Psoas muscle (tissue), 8 donors: ENCODE data around the gene CUX1. TPM values are rescaled to one million over a fixed set of nuclear protein-coding genes. Genes with fewer than 3 reads are reported as not detected.
A peak's percentile ranks its signal among the peaks of the same experiment; 100 is the strongest.

Experiments used
- ATAC-seq, 4 donors: fragments of 200-7000 bp; cut with Tn5 transposase; one replicate each; pipeline ENCODE4 v1.9.1; 2020; ENCODE audit warnings: moderate library complexity in 3 of 4, mild to moderate bottlenecking in 2 of 4
- DNase-seq, 2 donors: peaks; one replicate each; pipeline ENCODE4 v3.0.0-alpha.2; 2020
- H3K27ac ChIP-seq: fragments of 200-600 bp; one replicate; pipeline ENCODE4 v1.8.0; 2022
- H3K27me3 ChIP-seq, 3 donors: fragments of 200-600 bp in 1 of 3; one replicate each; pipeline versions ENCODE4 v1.6.1 to v1.8.0; 2013 to 2022; ENCODE audit warnings: low read length in 2 of 3, mild to moderate bottlenecking in 2 of 3, moderate library complexity in 1 of 3; ENCODE audit not compliant: insufficient read depth in 3 of 3
- H3K36me3 ChIP-seq, 2 donors: fragments of 200-600 bp in 1 of 2; one replicate each; pipeline versions ENCODE4 v1.6.1 to v1.8.0; 2013 to 2022; ENCODE audit warnings: low read depth in 1 of 2, mild to moderate bottlenecking in 1 of 2, moderate library complexity in 1 of 2; ENCODE audit not compliant: insufficient read depth in 1 of 2
- H3K4me1 ChIP-seq: fragments of 200-600 bp; one replicate; pipeline ENCODE4 v1.8.0; 2022
- H3K4me3 ChIP-seq: fragments of 200-600 bp; one replicate; pipeline ENCODE4 v1.8.0; 2022; ENCODE audit warnings: mild to moderate bottlenecking
- H3K9me3 ChIP-seq: fragments of 200-600 bp; one replicate; pipeline ENCODE4 v1.8.0; 2022
- CTCF ChIP-seq: fragments of 200-600 bp; IDR thresholded peaks from one replicate; pipeline ENCODE4 v1.8.0; 2022; ENCODE audit warnings: antibody characterized with exemption
- WGBS, 3 donors: extraction: QIAGEN DNeasy Blood & Tissue Kit; methylation state at CpG; one replicate each; pipeline versions ENCODE4 v1.1.6 to v1.1.7; 2013; 5-methylcytosine and 5-hydroxymethylcytosine counted together
- intact Hi-C, 2 donors: fragments of 100-400 bp; cut with DNase I; formaldehyde crosslinking; loops; one replicate each; pipeline versions ENCODE4 v1.11.0 to v1.14.2; 2022
- polyA plus RNA-seq, 3 donors: library from polyadenylated mRNA; stranded (reverse); fragments of 200-250 nt; gene quantifications; one replicate each; pipeline ENCODE4 v1.2.3, GENCODE V29; 2013
- total RNA-seq, 4 donors: library from RNA; stranded (reverse); fragmentation: NEBNext Ultra II Directional in 2 of 4; extraction: Animal tissue kit (Norgen Biotek cat#: 25700) in 2 of 4; gene quantifications; one replicate each; pipeline versions ENCODE4 v1.2.1 to v1.2.4, GENCODE V29; 2021 to 2023
- donor health status: healthy with polysubstance abuse.
- donor health status: DM: no; HTN: no; CAD: no; lungs with moderate emphysema.
- donor health status: Bipolar disorder and iron deficiency.
- donor health status: healthy.
- donor health status: DM: yes; HTN: yes; CAD: no.
- donor health status: DM: no; HTN: no; CAD: no.
- donor health status: DM: no; HTN: no; CAD: no.
- donor health status: DM: yes; HTN: yes; CAD: no.

Gene CUX1
- total and polyA plus RNA-seq, 7 donors, result 12.5 to 95.6 (median 72.4) TPM

DNA sequence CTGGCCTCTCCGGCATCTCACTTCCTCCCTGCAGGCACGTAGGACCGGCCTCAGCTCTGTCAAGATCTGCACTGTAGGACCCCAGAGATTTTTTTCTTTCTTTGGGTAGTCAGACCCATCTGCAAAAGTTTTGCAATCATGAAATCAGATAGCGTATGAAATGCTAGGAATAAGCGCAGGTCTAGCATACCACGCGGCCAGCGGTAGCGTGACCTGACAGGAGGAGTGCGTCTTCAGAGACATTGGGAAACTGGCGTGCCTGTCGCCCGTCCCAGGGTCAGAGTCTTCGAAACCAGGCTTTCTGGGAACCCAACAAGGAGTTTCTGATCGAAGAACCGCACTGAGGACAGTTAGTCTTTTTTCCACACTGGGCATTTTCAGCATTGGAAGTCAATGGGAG, 368.4 kb downstream of the CUX1 start:
- 92 to 98% (median 97%) methylated on average over 16 of the region's 16 CpGs for WGBS, 3 donors
- Histone ChIP-seq H3K9me3 (no peaks in the 10 kb centered on the region), H3K27ac (no peak overlapping the region), H3K27me3 (no peaks in the 10 kb centered on the region), H3K4me1 (peaks cover 14% of the 10 kb centered on the region), H3K4me3 (no peak overlapping the region), H3K36me3 (peaks cover 0 to 44% of the 10 kb centered on the region in 2 donors)
- DNase-seq, result no peak
- intact Hi-C loops, result no loop called here
- no peak for TF ChIP-seq CTCF
- ATAC-seq, result no peak

- Histone ChIP-seq H3K27ac (no peak overlapping the region), H3K4me3 (no peak overlapping the region), H3K27me3 (no peaks in the 10 kb centered on the region), H3K36me3 (peaks cover 0 to 45% of the 10 kb centered on the region in 2 donors), H3K4me1 (peaks cover 14% of the 10 kb centered on the region), H3K9me3 (no peaks in the 10 kb centered on the region)
- WGBS, 3 donors, result 90 to 96% (median 93%) methylated on average over 6 of the region's 6 CpGs
- intact Hi-C loops, result no loop called here
- TF ChIP-seq CTCF, result no peak
- no peak for ATAC-seq
- DNase-seq, result no peak
Measured at GRCh38 chr7:102186306-102186705, 368.9 kb downstream of the CUX1 start.

DNA sequence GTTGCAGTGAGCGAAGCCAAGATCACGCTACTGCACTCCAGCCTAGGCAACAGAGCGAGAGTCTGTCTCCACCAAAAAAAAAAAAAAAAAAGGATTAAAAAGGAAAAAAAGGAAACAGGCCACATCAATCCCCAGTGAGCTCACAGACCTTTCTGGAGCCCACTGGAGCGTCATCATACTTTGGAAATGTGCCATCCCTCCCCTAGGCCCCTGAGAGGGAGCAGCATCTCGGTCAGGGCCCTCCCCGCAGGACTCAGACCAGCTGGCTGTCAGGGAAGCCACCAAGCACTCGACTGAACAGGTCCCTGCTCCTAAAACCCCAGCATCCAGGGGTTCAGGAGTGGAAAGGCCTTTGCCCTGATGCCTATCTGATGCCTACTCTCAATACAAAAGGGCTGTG, 371.3 kb downstream of the CUX1 start:
- Histone ChIP-seq H3K36me3 (peaks cover 0 to 63% of the 10 kb centered on the region in 2 donors), H3K4me3 (no peak overlapping the region), H3K9me3 (no peaks in the 10 kb centered on the region), H3K27ac (no peak overlapping the region), H3K27me3 (no peaks in the 10 kb centered on the region), H3K4me1 (peaks cover 9% of the 10 kb centered on the region)
- intact Hi-C loops, result no loop called here
- 81 to 86% (median 84%) methylated on average over 7 of the region's 7 CpGs for WGBS, 3 donors
- TF ChIP-seq CTCF, result no peak
- DNase-seq, result no peak
- no peak for ATAC-seq

GRCh38 chr7:102189756-102190155, 372.3 kb downstream of the CUX1 start:
- intact Hi-C loops, result no loop called here

More at GRCh38 chr7:102189756-102190155, 372.3 kb downstream of the CUX1 start:
- DNase-seq, result no peak
- Histone ChIP-seq H3K4me3 (no peak overlapping the region), H3K9me3 (no peaks in the 10 kb centered on the region), H3K27me3 (no peaks in the 10 kb centered on the region), H3K4me1 (peaks cover 9% of the 10 kb centered on the region), H3K36me3 (peaks cover 0 to 65% of the 10 kb centered on the region in 2 donors), H3K27ac (no peak overlapping the region)
- TF ChIP-seq CTCF, result no peak
- WGBS, 3 donors, result 30 to 45% (median 33%) methylated on average over 7 of the region's 7 CpGs
- peak; percentile 23 to 80 (median 66) for ATAC-seq
